ENCODE results near the gene MEIOC. TPM values are rescaled to one million over a fixed set of nuclear protein-coding genes. Genes with fewer than 3 reads are reported as not detected.

The MEIOC gene
- polyA plus RNA-seq (2012; ENCODE audit: insufficient read length, low read depth), result 0.48 TPM

GRCh38 chr17:44655983-44656710 is at the start of gene MEIOC:
Gene MEIOC, plus strand, starts transcription at chr17:44656468. Its CDS starts 146 bp downstream, at chr17:44656614.
- TF ChIP-seq REST (IDR thresholded peaks at IDR 0.05; ENCODE audit: insufficient read depth in 1 of 2, low read depth in 2 of 2, low read length in 2 of 2) (no peak), SIN3A (IDR thresholded peaks at IDR 0.05; ENCODE audit: borderline replicate concordance, insufficient read depth, low read length) (no peak), TAF1 (IDR thresholded peaks at IDR 0.05; ENCODE audit: borderline replicate concordance, insufficient read depth, low read length) (no peak), FOXP2 (optimal IDR thresholded peaks at IDR 0.05; ENCODE audit: borderline replicate concordance, extremely low read depth, extremely low read length, insufficient read depth) (no peak), POLR2AphosphoS5 (IDR thresholded peaks at IDR 0.05; ENCODE audit: low read depth, low read length) (no peak)

- TF ChIP-seq REST (IDR thresholded peaks at IDR 0.05; ENCODE audit: insufficient read depth in 1 of 2, low read depth in 2 of 2, low read length in 2 of 2) (no peak), TAF1 (IDR thresholded peaks at IDR 0.05; ENCODE audit: borderline replicate concordance, insufficient read depth, low read length) (no peak), SIN3A (IDR thresholded peaks at IDR 0.05; ENCODE audit: borderline replicate concordance, insufficient read depth, low read length) (no peak), FOXP2 (optimal IDR thresholded peaks at IDR 0.05; ENCODE audit: borderline replicate concordance, extremely low read depth, extremely low read length, insufficient read depth) (no peak), POLR2AphosphoS5 (IDR thresholded peaks at IDR 0.05; ENCODE audit: low read depth, low read length) (no peak)
Observed at GRCh38 chr17:44606658-44607057, 49.6 kb upstream of the MEIOC start.

DNA sequence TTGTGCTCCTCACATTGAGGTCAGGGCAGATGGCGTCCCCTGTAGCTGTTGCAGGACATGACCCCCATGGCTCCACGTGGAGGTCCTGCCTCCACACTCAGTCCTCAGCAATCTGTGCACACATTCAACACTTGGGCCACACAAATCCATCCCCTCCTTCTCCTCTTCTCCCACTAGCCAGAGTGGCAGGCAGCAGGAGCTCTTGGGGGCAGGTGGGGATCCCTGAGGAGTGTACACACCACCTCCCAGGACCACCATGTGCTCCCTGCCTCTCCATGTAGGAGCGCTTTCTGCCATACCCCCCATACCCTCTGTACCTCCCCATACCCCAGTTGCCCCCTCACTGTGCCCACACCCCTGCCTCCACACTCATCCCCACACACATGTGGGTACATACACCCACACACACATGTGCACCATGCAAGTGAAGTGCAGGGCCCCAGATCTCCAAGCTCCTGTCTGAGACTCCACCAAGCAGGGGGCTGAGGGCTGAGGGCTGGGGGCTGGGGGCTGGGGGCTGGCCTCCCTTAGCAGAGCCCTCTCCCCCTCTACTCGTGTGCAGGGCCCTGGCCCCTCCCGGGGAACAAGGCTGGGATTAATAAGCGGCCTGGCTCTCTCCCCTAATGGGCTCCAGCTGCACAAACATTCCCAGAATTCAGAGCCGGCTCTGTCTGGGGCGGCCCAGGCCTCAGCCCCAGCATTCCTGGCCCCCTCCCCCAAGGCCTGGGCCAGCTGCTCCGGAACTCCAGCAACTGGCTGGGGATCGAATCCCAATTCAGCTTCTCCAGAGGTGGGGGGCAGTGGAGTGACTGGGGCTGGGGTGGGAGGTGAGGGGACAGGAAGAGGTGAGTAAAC is 48.2 kb upstream of the MEIOC start:
- TF ChIP-seq TAF1 (IDR thresholded peaks at IDR 0.05; ENCODE audit: borderline replicate concordance, insufficient read depth, low read length) (peak; percentile 7; the same call in 1 of the 2 replicates), POLR2AphosphoS5 (IDR thresholded peaks at IDR 0.05; ENCODE audit: low read depth, low read length) (peak; percentile 50; the same call in 1 of the 2 replicates), FOXP2 (optimal IDR thresholded peaks at IDR 0.05; ENCODE audit: borderline replicate concordance, extremely low read depth, extremely low read length, insufficient read depth) (peak; percentile 14), SIN3A (IDR thresholded peaks at IDR 0.05; ENCODE audit: borderline replicate concordance, insufficient read depth, low read length) (peak; percentile 56; the same call in 1 of the 2 replicates), REST (IDR thresholded peaks at IDR 0.05; ENCODE audit: insufficient read depth in 1 of 2, low read depth in 2 of 2, low read length in 2 of 2) (peak in 1 of 2 experiments; percentile 54; a peak in 1 of 4 replicates)

DNA sequence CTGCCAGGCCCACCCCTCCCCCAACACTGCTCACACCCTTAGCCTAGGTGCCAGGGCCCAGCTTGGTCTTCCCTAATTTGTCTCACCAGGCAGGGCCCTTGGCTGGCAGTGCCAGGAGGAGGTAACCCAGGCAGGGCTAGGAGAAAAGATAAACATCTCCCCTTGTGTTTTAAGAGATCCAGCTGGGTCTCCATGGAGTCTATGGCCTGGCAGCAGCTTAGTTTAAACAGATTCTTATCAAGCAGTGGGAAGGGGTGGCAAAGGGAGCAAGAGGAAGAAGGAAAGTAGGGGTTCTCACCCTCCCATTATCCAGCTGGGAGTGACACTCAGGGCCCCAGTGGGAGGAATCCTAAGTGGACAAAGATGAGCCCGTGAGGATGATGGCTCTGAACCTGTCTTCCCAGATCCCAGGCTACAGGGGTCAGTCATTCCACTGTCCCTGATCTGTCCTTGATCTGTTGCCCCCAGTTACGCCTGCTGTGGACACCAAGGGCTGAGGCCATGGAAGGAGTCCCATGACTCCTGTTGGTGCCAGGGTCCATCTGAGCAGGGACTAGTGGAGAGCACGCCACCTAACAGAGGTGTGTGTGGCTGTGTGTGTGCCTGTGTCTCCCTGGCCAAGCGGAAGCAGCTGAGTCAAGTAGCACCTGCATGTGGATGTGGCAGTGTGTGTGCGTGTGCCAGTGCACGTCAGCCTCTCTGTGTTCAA is 47.4 kb upstream of the MEIOC start:
- TF ChIP-seq TAF1 (IDR thresholded peaks at IDR 0.05; ENCODE audit: borderline replicate concordance, insufficient read depth, low read length) (peak; percentile 0; the same call in 1 of the 2 replicates), POLR2AphosphoS5 (IDR thresholded peaks at IDR 0.05; ENCODE audit: low read depth, low read length) (no peak), REST (IDR thresholded peaks at IDR 0.05; ENCODE audit: insufficient read depth in 1 of 2, low read depth in 2 of 2, low read length in 2 of 2) (no peak)

Data from PFSK-1 (cell line).